Measurements from ENCODE around the gene IMPDH1.
A peak's percentile ranks its signal among the peaks of the same experiment; 100 is the strongest.

Gene IMPDH1

GRCh38 chr7:128392446-128393327 is 17.1 kb downstream of the IMPDH1 start:
- intact Hi-C loops (cut with micrococcal nuclease): no loop called here
- Mint-ChIP-seq H3K4me1 (ENCODE audit: low read depth) (peaks cover 18% of the 10 kb centered on the region), H3K27me3 (peaks cover 4% of the 10 kb centered on the region), H3K4me3 (no peak overlapping the region), H3K36me3 (ENCODE audit: low read depth) (peaks cover 66% of the 10 kb centered on the region), H3K9me3 (no peaks in the 10 kb centered on the region), H3K27ac (no peak overlapping the region)

- Mint-ChIP-seq H3K9me3 (no peaks in the 10 kb centered on the region), H3K4me1 (ENCODE audit: low read depth) (peaks cover 20% of the 10 kb centered on the region), H3K36me3 (ENCODE audit: low read depth) (peaks cover 58% of the 10 kb centered on the region), H3K27ac (no peak overlapping the region), H3K4me3 (no peak overlapping the region), H3K27me3 (peaks cover 6% of the 10 kb centered on the region)
- intact Hi-C loops (cut with micrococcal nuclease): no loop called here
Measured at GRCh38 chr7:128391805-128392204, 18.0 kb downstream of the IMPDH1 start.

- intact Hi-C loops (cut with micrococcal nuclease): no loop called here
- no peak overlapping the region for H3K27ac Mint-ChIP-seq
- H3K9me3 Mint-ChIP-seq: no peaks in the 10 kb centered on the region
- peaks cover 50% of the 10 kb centered on the region for H3K36me3 Mint-ChIP-seq (ENCODE audit: low read depth)
- H3K27me3 Mint-ChIP-seq: peaks cover 6% of the 10 kb centered on the region
- no peak overlapping the region for H3K4me3 Mint-ChIP-seq
- H3K4me1 Mint-ChIP-seq (ENCODE audit: low read depth): peaks cover 20% of the 10 kb centered on the region
Measured at GRCh38 chr7:128390871-128391565, 18.8 kb downstream of the IMPDH1 start.

- peaks cover 6% of the 10 kb centered on the region for H3K27me3 Mint-ChIP-seq
- intact Hi-C loops (cut with micrococcal nuclease): loop anchor here (5.0 kb wide), 1 partner anchor 38 kb away; no protein-coding TSS in a partner anchor
- no peaks in the 10 kb centered on the region for H3K9me3 Mint-ChIP-seq
- peaks cover 37% of the 10 kb centered on the region for H3K36me3 Mint-ChIP-seq (ENCODE audit: low read depth)
- H3K27ac Mint-ChIP-seq: no peak overlapping the region
- no peak overlapping the region for H3K4me3 Mint-ChIP-seq
- peaks cover 30% of the 10 kb centered on the region for H3K4me1 Mint-ChIP-seq (ENCODE audit: low read depth)
Measured at GRCh38 chr7:128389618-128390329, 20.0 kb downstream of the IMPDH1 start.

GRCh38 chr7:128389085-128389617 is 20.6 kb downstream of the IMPDH1 start:
- Mint-ChIP-seq H3K9me3 (no peaks in the 10 kb centered on the region), H3K36me3 (ENCODE audit: low read depth) (peaks cover 31% of the 10 kb centered on the region), H3K27ac (no peak overlapping the region), H3K27me3 (peaks cover 6% of the 10 kb centered on the region), H3K4me1 (ENCODE audit: low read depth) (peaks cover 27% of the 10 kb centered on the region), H3K4me3 (no peak overlapping the region)
- intact Hi-C loops (cut with micrococcal nuclease): loop anchor here (5.0 kb wide), 1 partner anchor 38 kb away; no protein-coding TSS in a partner anchor

GRCh38 chr7:128388145-128388485 is 21.7 kb downstream of the IMPDH1 start:
- H3K4me1 Mint-ChIP-seq (ENCODE audit: low read depth): peaks cover 23% of the 10 kb centered on the region
- intact Hi-C loops (cut with micrococcal nuclease): loop anchor here (5.0 kb wide), 1 partner anchor 39 kb away; no protein-coding TSS in a partner anchor
- H3K9me3 Mint-ChIP-seq: no peaks in the 10 kb centered on the region
- H3K36me3 Mint-ChIP-seq (ENCODE audit: low read depth): peaks cover 21% of the 10 kb centered on the region
- no peak overlapping the region for H3K4me3 Mint-ChIP-seq
- no peak overlapping the region for H3K27ac Mint-ChIP-seq
- H3K27me3 Mint-ChIP-seq: peaks cover 6% of the 10 kb centered on the region

- peaks cover 14% of the 10 kb centered on the region for H3K36me3 Mint-ChIP-seq (ENCODE audit: low read depth)
Measured at GRCh38 chr7:128387216-128388144, 22.3 kb downstream of the IMPDH1 start.

GRCh38 chr7:128385988-128386925 is 23.5 kb downstream of the IMPDH1 start:
- Mint-ChIP-seq H3K27ac (peak overlapping the region; percentile 4), H3K4me1 (ENCODE audit: low read depth) (peaks cover 27% of the 10 kb centered on the region), H3K4me3 (no peak overlapping the region), H3K27me3 (peaks cover 6% of the 10 kb centered on the region), H3K9me3 (no peaks in the 10 kb centered on the region), H3K36me3 (ENCODE audit: low read depth) (peaks cover 2% of the 10 kb centered on the region)
- intact Hi-C loops (cut with micrococcal nuclease): loop anchor here (5.0 kb wide), 1 partner anchor 41 kb away; no protein-coding TSS in a partner anchor

More at GRCh38 chr7:128387216-128388144, 22.3 kb downstream of the IMPDH1 start:
- Mint-ChIP-seq H3K27me3 (peaks cover 6% of the 10 kb centered on the region), H3K9me3 (no peaks in the 10 kb centered on the region), H3K27ac (no peak overlapping the region), H3K4me3 (no peak overlapping the region), H3K4me1 (ENCODE audit: low read depth) (peaks cover 23% of the 10 kb centered on the region)
- intact Hi-C loops (cut with micrococcal nuclease): loop anchor here (1.0 to 5.0 kb wide), 2 partner anchors 40 kb away; no protein-coding TSS in a partner anchor

- intact Hi-C loops (cut with micrococcal nuclease): loop anchor here (5.0 kb wide), 1 partner anchor 43 kb away; no protein-coding TSS in a partner anchor
- peaks cover 30% of the 10 kb centered on the region for H3K4me1 Mint-ChIP-seq (ENCODE audit: low read depth)
- H3K36me3 Mint-ChIP-seq (ENCODE audit: low read depth): no peaks in the 10 kb centered on the region
- H3K9me3 Mint-ChIP-seq: no peaks in the 10 kb centered on the region
- H3K4me3 Mint-ChIP-seq: no peak overlapping the region
- peaks cover 6% of the 10 kb centered on the region for H3K27me3 Mint-ChIP-seq
- H3K27ac Mint-ChIP-seq: no peak overlapping the region
Measured at GRCh38 chr7:128384726-128385125, 25.1 kb downstream of the IMPDH1 start.

GRCh38 chr7:128383776-128384175 is 26.0 kb downstream of the IMPDH1 start:
- Mint-ChIP-seq H3K4me1 (ENCODE audit: low read depth) (peaks cover 30% of the 10 kb centered on the region), H3K4me3 (no peak overlapping the region), H3K36me3 (ENCODE audit: low read depth) (no peaks in the 10 kb centered on the region), H3K9me3 (no peaks in the 10 kb centered on the region), H3K27me3 (peaks cover 5% of the 10 kb centered on the region), H3K27ac (no peak overlapping the region)
- intact Hi-C loops (cut with micrococcal nuclease): no loop called here

- no peaks in the 10 kb centered on the region for H3K27me3 Mint-ChIP-seq
- no peaks in the 10 kb centered on the region for H3K36me3 Mint-ChIP-seq (ENCODE audit: low read depth)
- H3K27ac Mint-ChIP-seq: peak overlapping the region; percentile 52
- no peak overlapping the region for H3K4me3 Mint-ChIP-seq
- no peaks in the 10 kb centered on the region for H3K9me3 Mint-ChIP-seq
- intact Hi-C loops (cut with micrococcal nuclease): no loop called here
- H3K4me1 Mint-ChIP-seq (ENCODE audit: low read depth): peaks cover 22% of the 10 kb centered on the region
Measured at GRCh38 chr7:128381161-128381821, 28.5 kb downstream of the IMPDH1 start.

All from dendritic cell treated with granulocyte-macrophage colony-stimulating factor and Interleukin-4, amounts not matched to agents 40 ng/mL and 50 ng/mL, for 4 days (primary cell).